Esophagus squamous epithelium (tissue), 4 donors: ENCODE measurements around the gene SLC9C2.

Experiments used
- POLR2A ChIP-seq, 4 donors: fragments of 450-650 bp; IDR thresholded peaks; one replicate each; pipeline ENCODE4 v1.6.1; 2017; ENCODE audit warnings: antibody characterized with exemption in 4 of 4, mild to moderate bottlenecking in 4 of 4, moderate library complexity in 3 of 4
- TF ChIP-seq, protein P1 (sequence below), 6 experiments: fragments of 450-650 bp in 4 of 6; fragments of 200-600 bp in 2 of 6; sonication (generic) in 2 of 6; IDR thresholded peaks; one replicate each; pipeline ENCODE4 v1.5.1; 2016 to 2019; ENCODE audit warnings: antibody characterized with exemption in 6 of 6, mild to moderate bottlenecking in 4 of 6, moderate library complexity in 4 of 6

GRCh38 chr1:173499729-173500128, 103.1 kb downstream of the SLC9C2 start:
- no peak for TF ChIP-seq POLR2A (IDR thresholded peaks at IDR 0.05)
- TF ChIP-seq, protein P1, sequence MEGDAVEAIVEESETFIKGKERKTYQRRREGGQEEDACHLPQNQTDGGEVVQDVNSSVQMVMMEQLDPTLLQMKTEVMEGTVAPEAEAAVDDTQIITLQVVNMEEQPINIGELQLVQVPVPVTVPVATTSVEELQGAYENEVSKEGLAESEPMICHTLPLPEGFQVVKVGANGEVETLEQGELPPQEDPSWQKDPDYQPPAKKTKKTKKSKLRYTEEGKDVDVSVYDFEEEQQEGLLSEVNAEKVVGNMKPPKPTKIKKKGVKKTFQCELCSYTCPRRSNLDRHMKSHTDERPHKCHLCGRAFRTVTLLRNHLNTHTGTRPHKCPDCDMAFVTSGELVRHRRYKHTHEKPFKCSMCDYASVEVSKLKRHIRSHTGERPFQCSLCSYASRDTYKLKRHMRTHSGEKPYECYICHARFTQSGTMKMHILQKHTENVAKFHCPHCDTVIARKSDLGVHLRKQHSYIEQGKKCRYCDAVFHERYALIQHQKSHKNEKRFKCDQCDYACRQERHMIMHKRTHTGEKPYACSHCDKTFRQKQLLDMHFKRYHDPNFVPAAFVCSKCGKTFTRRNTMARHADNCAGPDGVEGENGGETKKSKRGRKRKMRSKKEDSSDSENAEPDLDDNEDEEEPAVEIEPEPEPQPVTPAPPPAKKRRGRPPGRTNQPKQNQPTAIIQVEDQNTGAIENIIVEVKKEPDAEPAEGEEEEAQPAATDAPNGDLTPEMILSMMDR (IDR thresholded peaks at IDR 0.05): no peak
